ENCODE results near the gene AMN.

The AMN gene

GRCh38 chr14:102907303-102907844 lies 15.1 kb upstream of the AMN start:
- DNase-seq: no peak
- Histone ChIP-seq H3K36me3 (ENCODE audit: insufficient read depth, low read length) (peaks cover 57% of the 10 kb centered on the region), H2AFZ (ENCODE audit: low read depth, low read length) (no peak overlapping the region), H3K4me3 (ENCODE audit: low read depth in 1 of 2, low read length in 2 of 2) (no peak overlapping the region), H3K27ac (ENCODE audit: low read length) (no peak overlapping the region), H4K20me1 (ENCODE audit: insufficient read depth, low read length) (peaks cover 16% of the 10 kb centered on the region), H3K9me3 (ENCODE audit: insufficient read depth, low read length, severe bottlenecking) (no peaks in the 10 kb centered on the region), H3K79me2 (ENCODE audit: insufficient read depth, low read length) (no peaks in the 10 kb centered on the region), H3K27me3 (ENCODE audit: insufficient read depth, low read length, poor library complexity) (no peaks in the 10 kb centered on the region), H3K9ac (ENCODE audit: low read depth, low read length) (no peak overlapping the region), H3K4me2 (ENCODE audit: insufficient read depth, low read length) (no peak overlapping the region), H3K4me1 (ENCODE audit: insufficient read depth, low read length) (no peaks in the 10 kb centered on the region)
- TF ChIP-seq EZH2 (IDR thresholded peaks at IDR 0.05; ENCODE audit: borderline replicate concordance, low read depth, low read length, severe bottlenecking): no peak
- TF ChIP-seq CTCF (IDR thresholded peaks at IDR 0.05; ENCODE audit: borderline replicate concordance, extremely low read depth, low read length, poor library complexity, severe bottlenecking): no peak
- no peak for ATAC-seq (ENCODE audit: insufficient read depth, low read depth)

GRCh38 chr14:102907980-102908730 lies 14.3 kb upstream of the AMN start:
- Histone ChIP-seq H3K27me3 (ENCODE audit: insufficient read depth, low read length, poor library complexity) (no peaks in the 10 kb centered on the region), H3K79me2 (ENCODE audit: insufficient read depth, low read length) (no peaks in the 10 kb centered on the region), H3K4me3 (ENCODE audit: low read depth in 1 of 2, low read length in 2 of 2) (no peak overlapping the region), H3K27ac (ENCODE audit: low read length) (no peak overlapping the region), H3K4me2 (ENCODE audit: insufficient read depth, low read length) (no peak overlapping the region), H3K4me1 (ENCODE audit: insufficient read depth, low read length) (no peaks in the 10 kb centered on the region), H3K9me3 (ENCODE audit: insufficient read depth, low read length, severe bottlenecking) (no peaks in the 10 kb centered on the region), H2AFZ (ENCODE audit: low read depth, low read length) (no peak overlapping the region), H4K20me1 (ENCODE audit: insufficient read depth, low read length) (peaks cover 16% of the 10 kb centered on the region), H3K36me3 (ENCODE audit: insufficient read depth, low read length) (peaks cover 49% of the 10 kb centered on the region), H3K9ac (ENCODE audit: low read depth, low read length) (no peak overlapping the region)
- TF ChIP-seq CTCF (IDR thresholded peaks at IDR 0.05; ENCODE audit: borderline replicate concordance, extremely low read depth, low read length, poor library complexity, severe bottlenecking) (no peak), EZH2 (IDR thresholded peaks at IDR 0.05; ENCODE audit: borderline replicate concordance, low read depth, low read length, severe bottlenecking) (no peak)
- ATAC-seq (ENCODE audit: insufficient read depth, low read depth): no peak
- DNase-seq: no peak

- Histone ChIP-seq H3K9ac (ENCODE audit: low read depth, low read length) (no peak overlapping the region), H2AFZ (ENCODE audit: low read depth, low read length) (no peak overlapping the region), H3K36me3 (ENCODE audit: insufficient read depth, low read length) (peaks cover 41% of the 10 kb centered on the region), H3K79me2 (ENCODE audit: insufficient read depth, low read length) (no peaks in the 10 kb centered on the region), H3K27ac (ENCODE audit: low read length) (no peak overlapping the region), H3K9me3 (ENCODE audit: insufficient read depth, low read length, severe bottlenecking) (no peaks in the 10 kb centered on the region), H3K4me1 (ENCODE audit: insufficient read depth, low read length) (no peaks in the 10 kb centered on the region), H3K27me3 (ENCODE audit: insufficient read depth, low read length, poor library complexity) (no peaks in the 10 kb centered on the region), H3K4me2 (ENCODE audit: insufficient read depth, low read length) (no peak overlapping the region), H4K20me1 (ENCODE audit: insufficient read depth, low read length) (peaks cover 16% of the 10 kb centered on the region), H3K4me3 (ENCODE audit: low read depth in 1 of 2, low read length in 2 of 2) (no peak overlapping the region)
- DNase-seq (no peak), ATAC-seq (ENCODE audit: insufficient read depth, low read depth) (no peak)
- no peak for TF ChIP-seq CTCF (IDR thresholded peaks at IDR 0.05; ENCODE audit: borderline replicate concordance, extremely low read depth, low read length, poor library complexity, severe bottlenecking)
- TF ChIP-seq EZH2 (IDR thresholded peaks at IDR 0.05; ENCODE audit: borderline replicate concordance, low read depth, low read length, severe bottlenecking): no peak
Observed at GRCh38 chr14:102908766-102909455, 13.6 kb upstream of the AMN start.

Measured in DND-41 (cell line).